IPS-18c (cell line): ENCODE data around the gene CD79B.
"Not testable (repeated sequence)": the region's sequence is repeated elsewhere in the genome, so short reads cannot be mapped to it uniquely, and the experiment has no call there.

Experiments used
- H3K4me3 ChIP-seq: 2 replicates; pipeline ENCODE4 v1.7.0; 2013; ENCODE audit warnings: low read depth, mild to moderate bottlenecking, low read length, moderate library complexity; ENCODE audit not compliant: insufficient read depth
- H3K9me3 ChIP-seq: one replicate; pipeline ENCODE4 v1.6.1; 2013; ENCODE audit warnings: mild to moderate bottlenecking, low read length, moderate library complexity; ENCODE audit not compliant: control insufficient read depth, insufficient read depth

The CD79B gene

DNA sequence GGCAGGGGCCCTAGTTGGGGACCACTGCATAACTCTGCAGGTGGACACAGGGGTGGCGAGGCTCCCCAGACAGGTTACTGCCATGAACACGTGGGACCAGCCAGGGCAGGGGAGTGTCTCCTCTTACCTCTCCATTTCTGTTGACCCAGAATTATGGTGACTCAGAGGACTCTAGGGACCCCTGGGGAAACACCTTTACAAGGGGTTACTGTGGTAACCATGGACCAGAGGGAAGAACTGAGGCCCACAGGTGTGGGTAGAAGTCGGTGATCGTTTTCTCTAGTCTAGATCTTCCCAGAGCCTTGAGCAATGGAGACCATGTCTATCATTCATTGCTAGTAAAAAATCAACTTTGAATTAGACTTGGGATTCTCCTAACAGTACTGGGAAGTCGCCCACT, 11.4 kb downstream of the CD79B start:
- not testable (repeated sequence) for H3K9me3 ChIP-seq, H3K4me3 ChIP-seq

- H3K4me3 ChIP-seq, H3K9me3 ChIP-seq: not testable (repeated sequence)
Observed at GRCh38 chr17:63920050-63920449, 12.1 kb downstream of the CD79B start.

DNA sequence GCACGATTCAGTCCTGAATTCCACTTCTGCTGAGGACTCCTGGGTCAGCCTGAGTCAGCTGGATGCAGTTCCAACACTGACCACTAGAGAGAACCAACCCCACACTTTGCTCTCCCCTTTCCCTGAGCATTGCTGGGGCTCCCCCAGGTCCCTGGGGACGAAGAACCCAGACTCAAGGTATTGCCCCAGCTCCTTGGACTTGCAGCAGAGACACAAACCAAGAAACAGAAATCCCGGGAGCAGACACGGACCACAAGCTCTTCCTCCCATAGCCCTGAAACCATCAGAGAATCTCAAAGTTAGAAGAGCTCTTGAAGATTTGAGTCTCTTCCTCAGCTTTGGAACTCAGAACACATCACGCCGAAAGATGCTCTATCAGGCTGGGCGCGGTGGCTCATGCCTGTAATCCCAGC, 12.8 kb downstream of the CD79B start:
- H3K9me3 ChIP-seq: peaks cover 4% of the 10 kb centered on the region

DNA sequence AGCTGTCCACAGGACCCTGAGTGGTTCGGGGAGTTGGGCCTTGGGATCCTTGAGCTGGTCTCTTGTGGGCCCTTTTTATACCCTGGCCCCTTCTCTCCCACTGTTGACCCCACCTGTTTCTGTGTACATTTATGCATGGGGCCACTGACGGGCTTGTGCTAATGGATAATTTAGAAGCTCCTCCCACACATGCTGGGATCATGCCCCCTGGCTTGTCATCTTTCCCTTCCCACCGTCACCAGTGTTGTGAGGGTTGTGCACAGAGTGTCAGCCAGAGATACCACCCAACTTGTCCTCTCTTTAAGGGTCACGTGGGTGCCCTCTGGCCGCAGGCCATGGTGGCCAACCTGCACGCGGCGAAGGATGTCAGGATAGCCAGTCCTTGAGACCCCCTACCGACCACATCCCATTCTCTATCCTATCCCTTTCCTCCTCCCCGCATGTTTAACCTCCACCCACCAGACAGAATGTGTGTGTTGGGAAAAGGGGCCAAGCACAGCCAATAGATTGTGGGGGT, 13.3 kb downstream of the CD79B start, which contains the start of gene GH1:
Gene GH1, minus strand, starts transcription at position 51 of the 517 bp plus-strand sequence. CDS start 63 bp downstream, outside the sequence.
- H3K4me3 ChIP-seq: peak within 1 kb of the TSS; percentile 20; the same call in 1 of the 2 replicates
- not testable (repeated sequence) for H3K9me3 ChIP-seq

More for the DNA sequence above, 12.8 kb downstream of the CD79B start:
- H3K4me3 ChIP-seq: no peak overlapping the region

- H3K9me3 ChIP-seq: peaks cover 4% of the 10 kb centered on the region
- peak overlapping the region; percentile 20; the same call in 1 of the 2 replicates for H3K4me3 ChIP-seq
Observed at GRCh38 chr17:63918305-63918704, 13.8 kb downstream of the CD79B start.

GRCh38 chr17:63917646-63918045, 14.5 kb downstream of the CD79B start:
- H3K9me3 ChIP-seq: peaks cover 4% of the 10 kb centered on the region
- no peak overlapping the region for H3K4me3 ChIP-seq

DNA sequence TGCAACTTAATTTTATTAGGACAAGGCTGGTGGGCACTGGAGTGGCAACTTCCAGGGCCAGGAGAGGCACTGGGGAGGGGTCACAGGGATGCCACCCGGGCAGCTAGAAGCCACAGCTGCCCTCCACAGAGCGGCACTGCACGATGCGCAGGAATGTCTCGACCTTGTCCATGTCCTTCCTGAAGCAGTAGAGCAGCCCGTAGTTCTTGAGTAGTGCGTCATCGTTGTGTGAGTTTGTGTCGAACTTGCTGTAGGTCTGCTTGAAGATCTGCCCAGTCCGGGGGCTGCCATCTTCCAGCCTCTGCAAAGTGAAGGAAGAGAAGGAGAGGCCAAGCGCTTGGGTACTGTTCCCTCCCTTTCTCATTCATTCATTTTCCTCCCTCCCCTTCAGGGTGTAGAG, 14.9 kb downstream of the CD79B start:
- not testable (repeated sequence) for H3K9me3 ChIP-seq, H3K4me3 ChIP-seq

DNA sequence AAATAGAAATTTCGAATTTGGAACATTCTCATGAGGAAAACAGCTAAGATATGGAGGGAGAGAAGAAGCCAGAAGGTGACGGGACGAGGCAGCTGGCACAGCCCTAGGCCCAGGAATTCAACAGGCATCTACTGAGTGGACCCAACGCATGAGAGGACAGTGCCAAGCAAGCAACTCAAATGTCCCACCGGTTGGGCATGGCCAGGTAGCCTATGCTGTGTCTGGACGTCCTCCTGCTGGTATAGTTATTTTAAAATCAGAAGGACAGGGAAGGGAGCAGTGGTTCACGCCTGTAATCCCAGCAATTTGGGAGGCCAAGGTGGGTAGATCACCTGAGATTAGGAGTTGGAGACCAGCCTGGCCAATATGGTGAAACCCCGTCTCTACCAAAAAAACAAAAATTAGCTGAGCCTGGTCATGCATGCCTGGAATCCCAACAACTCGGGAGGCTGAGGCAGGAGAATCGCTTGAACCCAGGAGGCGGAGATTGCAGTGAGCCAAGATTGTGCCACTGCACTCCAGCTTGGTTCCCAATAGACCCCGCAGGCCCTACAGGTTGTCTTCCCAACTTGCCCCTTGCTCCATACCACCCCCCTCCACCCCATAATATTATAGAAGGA, 15.5 kb downstream of the CD79B start:
- no peak overlapping the region for H3K4me3 ChIP-seq
- H3K9me3 ChIP-seq: peaks cover 4% of the 10 kb centered on the region

DNA sequence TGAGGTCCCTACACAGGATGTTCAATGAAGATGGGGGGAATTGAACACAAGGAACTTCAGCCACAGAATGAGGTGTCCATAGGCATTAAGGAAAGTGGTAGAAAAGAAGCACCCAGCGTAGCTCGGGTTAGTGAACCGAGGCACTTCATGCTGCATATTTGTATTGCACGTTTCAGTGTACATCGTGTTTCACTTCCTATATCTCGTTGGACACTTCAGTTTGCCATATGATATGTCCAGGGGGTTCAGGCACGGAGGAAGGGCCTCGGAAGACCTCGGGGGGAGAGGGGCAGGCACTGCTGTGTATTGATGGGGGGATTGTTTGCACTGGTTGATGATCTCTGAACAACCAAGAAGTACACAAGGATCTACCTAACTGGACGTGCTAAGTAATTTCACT, 16.4 kb downstream of the CD79B start:
- not testable (repeated sequence) for H3K4me3 ChIP-seq, H3K9me3 ChIP-seq

DNA sequence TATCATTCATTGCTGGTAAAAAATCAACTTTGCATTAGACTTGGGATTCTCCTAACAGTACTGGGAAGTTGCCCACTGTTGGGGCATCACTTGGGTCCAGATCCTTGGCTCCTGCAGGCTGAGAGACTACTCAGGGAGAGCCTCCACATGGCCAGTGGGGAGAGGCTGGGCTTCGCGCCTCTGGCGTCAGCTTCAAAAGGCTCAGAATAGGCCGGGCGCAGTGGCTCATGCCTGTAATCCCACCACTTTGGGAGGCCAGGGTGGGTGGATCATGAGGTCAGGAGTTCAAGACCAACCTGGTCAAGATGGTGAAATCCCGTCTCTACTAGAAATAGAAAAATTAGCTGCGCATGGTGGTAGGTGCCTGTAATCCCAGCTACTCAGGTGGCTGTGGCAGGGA, 17.7 kb downstream of the CD79B start:
- Histone ChIP-seq H3K9me3 (peaks cover 4% of the 10 kb centered on the region), H3K4me3 (no peak overlapping the region)

- H3K4me3 ChIP-seq: no peak overlapping the region
- H3K9me3 ChIP-seq: no peaks in the 10 kb centered on the region
Observed at GRCh38 chr17:63911657-63912100, 20.5 kb downstream of the CD79B start.

DNA sequence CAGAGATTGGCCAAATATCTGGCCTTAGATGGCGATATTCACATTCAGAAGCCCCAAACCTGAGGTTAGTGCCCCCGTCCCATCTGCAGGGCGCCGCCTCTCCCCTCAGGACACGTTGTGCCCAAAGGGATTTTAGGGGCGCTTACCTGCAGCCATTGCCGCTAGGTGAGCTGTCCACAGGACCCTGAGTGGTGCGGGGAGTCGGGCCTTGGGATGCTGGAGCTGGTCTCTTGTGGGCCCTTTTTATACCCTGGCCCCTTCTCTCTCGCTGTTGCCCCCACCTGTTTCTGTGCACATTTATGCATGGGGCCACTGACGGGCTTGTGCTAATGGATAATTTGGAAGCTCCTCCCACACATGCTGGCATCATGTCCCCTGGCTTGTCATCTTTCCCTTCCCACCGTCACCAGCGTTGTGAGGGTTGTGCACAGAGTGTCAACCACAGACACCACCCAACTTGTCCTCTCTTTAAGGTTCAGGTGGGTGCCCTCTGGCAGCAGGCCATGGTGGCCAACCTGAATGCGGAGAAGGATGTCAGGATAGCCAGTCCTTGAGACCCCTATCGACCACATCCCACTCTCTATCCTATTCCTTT, 21.0 kb downstream of the CD79B start, which contains the start of gene CSHL1:
Gene CSHL1, minus strand, starts transcription at position 218 of the 595 bp plus-strand sequence. Its CDS starts 62 bp downstream, at position 156.
- no peak within 1 kb of the TSS for H3K4me3 ChIP-seq
- no peaks in the 10 kb centered on the region for H3K9me3 ChIP-seq

DNA sequence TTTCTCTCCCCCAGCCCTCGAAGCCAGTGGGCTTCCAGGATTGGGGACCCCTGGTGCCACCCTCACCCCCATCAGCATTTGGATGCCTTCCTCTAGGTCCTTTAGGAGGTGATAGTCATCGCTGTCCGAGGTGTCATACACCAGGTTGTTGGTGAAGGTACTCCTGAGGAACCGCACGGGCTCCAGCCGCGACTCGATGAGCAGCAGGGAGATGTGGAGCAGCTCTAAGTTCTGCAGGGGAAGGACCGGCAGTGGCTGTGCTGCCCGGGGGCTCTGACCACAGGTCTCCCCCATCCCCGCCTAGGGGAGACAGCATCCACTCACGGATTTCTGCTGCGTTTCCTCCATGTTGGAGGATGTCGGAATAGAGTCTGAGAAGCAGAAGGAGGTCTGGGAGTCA, 22.0 kb downstream of the CD79B start:
- Histone ChIP-seq H3K4me3 (no peak overlapping the region), H3K9me3 (no peaks in the 10 kb centered on the region)

GRCh38 chr17:63909586-63909985, 22.5 kb downstream of the CD79B start:
- not testable (repeated sequence) for H3K4me3 ChIP-seq, H3K9me3 ChIP-seq

DNA sequence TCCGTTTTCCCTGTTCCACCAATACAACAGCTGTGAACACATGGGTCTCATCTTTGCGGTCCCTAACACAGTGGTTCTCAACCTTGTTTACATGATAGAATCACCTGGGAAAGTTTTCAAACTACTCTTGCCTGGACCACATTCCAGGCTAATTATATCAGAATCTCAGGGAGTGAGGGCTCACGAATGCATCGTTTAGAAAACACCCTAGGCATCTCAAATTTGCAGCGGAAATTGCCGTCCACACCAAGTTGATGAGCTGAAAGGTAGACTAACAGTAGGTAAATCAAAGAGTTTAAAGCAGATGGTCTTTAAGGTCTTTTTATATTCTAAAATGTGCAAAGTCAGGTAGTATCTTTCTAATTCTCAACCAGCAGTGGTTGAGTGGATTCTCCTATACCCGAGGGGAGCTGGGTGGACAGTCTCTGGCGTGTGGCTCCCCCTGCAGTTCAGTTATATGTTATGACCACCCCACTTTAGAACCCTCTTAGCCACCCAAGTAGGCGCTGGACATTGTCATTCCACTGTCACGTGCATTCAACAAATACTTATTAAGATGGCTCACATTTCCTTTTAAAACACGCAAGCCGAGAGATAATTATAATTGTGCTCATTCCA, 24.9 kb downstream of the CD79B start:
- not testable (repeated sequence) for H3K4me3 ChIP-seq, H3K9me3 ChIP-seq

DNA sequence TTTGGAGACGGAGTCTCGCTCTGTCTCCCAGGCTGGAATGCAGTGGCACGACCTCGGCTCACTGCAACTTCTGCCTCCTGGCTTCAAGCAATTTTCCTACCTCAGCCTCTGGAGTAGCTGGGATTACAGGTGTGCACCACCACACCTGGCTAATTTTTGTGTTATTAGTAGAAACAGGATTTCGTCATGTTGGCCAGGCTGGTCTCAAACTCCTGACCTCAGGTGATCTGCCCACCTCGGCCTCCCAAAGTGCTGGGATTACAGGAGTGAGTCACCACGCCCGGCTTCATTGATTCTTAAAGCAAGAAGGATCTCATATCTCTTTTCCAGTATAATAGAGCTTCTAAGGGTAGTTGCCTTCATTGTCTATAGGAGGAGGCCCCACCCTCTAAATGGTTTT, 27.3 kb downstream of the CD79B start:
- not testable (repeated sequence) for H3K9me3 ChIP-seq, H3K4me3 ChIP-seq

DNA sequence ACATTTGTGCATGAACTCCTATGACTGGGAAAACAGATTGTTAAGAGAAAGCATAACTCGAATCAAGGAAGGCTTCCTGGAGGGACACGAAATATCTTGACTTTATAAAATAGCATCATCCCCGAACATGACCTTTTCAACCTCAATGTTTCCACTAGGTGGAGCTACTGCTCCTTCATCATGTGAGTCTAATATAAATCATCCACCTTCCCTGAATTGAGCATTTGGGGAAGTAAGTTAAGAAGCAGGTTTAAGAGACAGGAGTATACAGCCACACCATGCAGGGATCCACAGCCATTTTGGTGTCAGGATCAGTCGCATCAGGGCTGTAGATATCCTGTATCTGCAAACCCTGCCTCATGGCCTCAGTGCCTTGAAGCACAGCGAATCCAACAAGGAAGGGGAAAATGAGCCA, 28.3 kb downstream of the CD79B start:
- H3K9me3 ChIP-seq, H3K4me3 ChIP-seq: not testable (repeated sequence)

- not testable (repeated sequence) for H3K9me3 ChIP-seq, H3K4me3 ChIP-seq
Observed at GRCh38 chr17:63901971-63902370, 30.2 kb downstream of the CD79B start.
